C4-2B (cell line): ENCODE results near the gene SCP2D1.

Experiments
- H3K27ac ChIP-seq: fragments of 450-650 bp; 2 replicates; pipeline ENCODE4 v1.5.1; 2017
- CTCF ChIP-seq: fragments of 450-650 bp; conservative IDR thresholded peaks from 2 replicates; pipeline ENCODE4 v1.5.1; 2017; ENCODE audit warnings: mild to moderate bottlenecking
- ZFX ChIP-seq: fragments of 450-650 bp; IDR thresholded peaks from 2 replicates; pipeline ENCODE4 v1.6.1; 2017

The SCP2D1 gene

GRCh38 chr20:18853216-18853615, 39.6 kb downstream of the SCP2D1 start:
- no peak overlapping the region for H3K27ac ChIP-seq
- TF ChIP-seq CTCF (no peak), ZFX (no peak)

- no peak overlapping the region for H3K27ac ChIP-seq
- no peak for TF ChIP-seq ZFX
These were observed 40.5 kb downstream of the SCP2D1 start for GRCh38 chr20:18853946-18854646.

- TF ChIP-seq CTCF (no peak), ZFX (no peak)
- H3K27ac ChIP-seq = no peak overlapping the region
These were observed 42.3 kb downstream of the SCP2D1 start for GRCh38 chr20:18855882-18856281.

GRCh38 chr20:18856873-18857272, 43.3 kb downstream of the SCP2D1 start:
- TF ChIP-seq CTCF (no peak), ZFX (no peak)
- no peak overlapping the region for H3K27ac ChIP-seq

- no peak overlapping the region for H3K27ac ChIP-seq
- no peak for TF ChIP-seq ZFX
- TF ChIP-seq CTCF = no peak
These were observed 44.1 kb downstream of the SCP2D1 start for GRCh38 chr20:18857640-18858039.

GRCh38 chr20:18858816-18859215, 45.2 kb downstream of the SCP2D1 start:
- TF ChIP-seq ZFX = no peak
- TF ChIP-seq CTCF = no peak

More at GRCh38 chr20:18858816-18859215, 45.2 kb downstream of the SCP2D1 start:
- no peak overlapping the region for H3K27ac ChIP-seq
